ENCODE measurements around the gene KCTD1. TPM values are rescaled to one million over a fixed set of nuclear protein-coding genes. Genes with fewer than 3 reads are reported as not detected.

Gene KCTD1
- total RNA-seq, 2 experiments from 2014 or later, result 3.0 to 3.5 TPM

DNA sequence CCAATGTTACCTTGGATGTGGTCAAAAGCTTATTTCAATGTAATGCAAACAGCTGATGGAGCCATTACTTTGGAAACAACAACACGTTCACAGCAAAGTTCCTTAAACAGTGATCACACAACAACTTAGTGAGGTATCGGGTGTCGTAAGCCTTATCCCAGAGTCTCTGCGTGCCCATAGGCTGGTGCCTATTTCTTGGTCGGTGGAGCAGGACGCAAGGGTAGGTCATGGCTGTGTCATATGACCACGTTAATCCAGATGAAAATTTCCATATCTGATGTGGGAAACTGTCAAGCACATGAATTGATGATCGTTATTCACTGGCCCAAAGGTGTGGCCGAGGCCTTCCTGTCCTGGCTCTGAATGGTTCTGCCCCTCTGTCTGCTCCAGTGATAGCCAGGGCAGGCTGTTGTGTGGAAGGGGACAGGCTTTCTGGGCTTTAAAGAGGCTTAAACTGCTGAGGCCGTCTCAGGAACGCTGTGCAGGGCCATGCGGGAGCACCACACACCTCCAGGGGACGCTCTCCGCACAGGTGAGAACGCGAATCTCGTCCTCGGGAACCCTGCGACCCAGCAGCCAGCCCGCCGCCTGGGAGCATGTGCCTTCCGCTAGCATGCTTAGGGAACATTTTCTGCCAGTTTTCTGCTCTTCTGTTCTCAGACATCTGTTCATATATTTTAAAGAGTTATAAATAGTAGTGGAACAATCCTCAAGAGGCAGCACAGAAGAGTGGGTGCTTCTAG lies 90.6 kb downstream of the KCTD1 start:
- Mint-ChIP-seq H3K27ac (no peak overlapping the region), H3K36me3 (ENCODE audit: low read depth) (no peaks in the 10 kb centered on the region)
- CTCF ChIA-PET, result no interaction called here

GRCh38 chr18:26457195-26457594 lies 91.2 kb downstream of the KCTD1 start:
- Mint-ChIP-seq H3K4me1 (ENCODE audit: low read depth) (peaks cover 9% of the 10 kb centered on the region), H3K36me3 (ENCODE audit: low read depth) (no peaks in the 10 kb centered on the region), H3K4me3 (no peak overlapping the region), H3K9me3 (ENCODE audit: insufficient read depth) (no peaks in the 10 kb centered on the region), H3K27me3 (ENCODE audit: low read depth) (no peaks in the 10 kb centered on the region), H3K27ac (no peak overlapping the region)
- no peak for DNase-seq
- POLR2A ChIA-PET, result no interaction called here
- ATAC-seq, result no peak
- CTCF ChIA-PET, result no interaction called here

More for the DNA sequence above, 90.6 kb downstream of the KCTD1 start:
- Mint-ChIP-seq H3K9me3 (ENCODE audit: insufficient read depth) (no peaks in the 10 kb centered on the region), H3K4me1 (ENCODE audit: low read depth) (peaks cover 9% of the 10 kb centered on the region), H3K27me3 (ENCODE audit: low read depth) (no peaks in the 10 kb centered on the region), H3K4me3 (no peak overlapping the region)
- POLR2A ChIA-PET, result no interaction called here
- no peak for DNase-seq
- ATAC-seq, result no peak

DNA sequence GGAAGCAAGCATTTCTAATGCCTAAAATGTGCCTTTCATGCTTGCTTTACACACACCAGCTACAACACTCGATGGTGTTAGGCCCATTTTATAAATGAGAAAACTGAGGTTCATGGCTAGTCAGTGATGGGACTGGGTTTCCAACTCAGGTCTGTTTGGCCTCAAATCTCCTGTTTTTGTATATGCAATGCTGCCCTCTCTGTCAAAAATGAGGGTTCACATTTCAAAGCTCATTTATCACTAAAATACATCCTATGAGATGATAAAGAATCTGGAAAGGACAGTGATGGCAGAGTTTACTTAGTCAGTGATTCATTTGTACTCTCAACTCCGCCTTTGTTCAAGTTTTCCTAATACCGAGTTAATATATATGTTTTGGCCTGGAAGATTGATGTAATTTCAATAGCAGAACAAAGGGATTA lies 92.3 kb downstream of the KCTD1 start:
- DNase-seq, result no peak
- no peaks in the 10 kb centered on the region for H3K9me3 Mint-ChIP-seq (ENCODE audit: insufficient read depth)
- peaks cover 9% of the 10 kb centered on the region for H3K4me1 Mint-ChIP-seq (ENCODE audit: low read depth)
- H3K27ac Mint-ChIP-seq, result no peak overlapping the region
- H3K36me3 Mint-ChIP-seq (ENCODE audit: low read depth), result no peaks in the 10 kb centered on the region
- ATAC-seq, result no peak
- H3K4me3 Mint-ChIP-seq, result no peak overlapping the region
- CTCF ChIA-PET, result no interaction called here
- POLR2A ChIA-PET, result no interaction called here
- H3K27me3 Mint-ChIP-seq (ENCODE audit: low read depth), result no peaks in the 10 kb centered on the region

DNA sequence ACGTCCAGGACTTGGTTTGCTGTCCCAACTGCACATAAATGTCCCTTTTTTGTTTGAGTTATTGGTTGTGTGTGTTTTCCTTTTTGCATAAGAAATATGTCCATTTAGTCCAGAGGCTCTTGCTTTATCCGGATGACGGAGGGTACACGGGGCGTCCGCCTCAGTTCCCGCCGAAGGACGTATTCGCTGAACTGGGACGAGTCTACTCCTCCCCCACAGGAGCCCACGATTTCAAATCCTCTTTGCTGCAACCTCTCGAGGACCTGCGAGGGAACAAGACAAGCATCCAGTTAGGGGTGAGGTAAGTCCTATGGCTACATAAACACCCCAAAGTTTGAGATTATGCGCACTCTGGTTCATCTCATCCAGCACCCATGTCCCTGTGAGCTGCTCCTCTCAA lies 92.7 kb downstream of the KCTD1 start:
- ChIA-PET CTCF (no interaction called here), POLR2A (no interaction called here)
- ATAC-seq (no peak), DNase-seq (no peak)
- H3K27ac Mint-ChIP-seq, result no peak overlapping the region
- no peaks in the 10 kb centered on the region for H3K9me3 Mint-ChIP-seq (ENCODE audit: insufficient read depth)
- no peak overlapping the region for H3K4me3 Mint-ChIP-seq
- H3K27me3 Mint-ChIP-seq (ENCODE audit: low read depth), result no peaks in the 10 kb centered on the region
- H3K4me1 Mint-ChIP-seq (ENCODE audit: low read depth), result peaks cover 9% of the 10 kb centered on the region
- H3K36me3 Mint-ChIP-seq (ENCODE audit: low read depth), result no peaks in the 10 kb centered on the region

- POLR2A ChIA-PET, result no interaction called here
- H3K27ac Mint-ChIP-seq, result no peak overlapping the region
- no peaks in the 10 kb centered on the region for H3K36me3 Mint-ChIP-seq (ENCODE audit: low read depth)
- DNase-seq (no peak), ATAC-seq (no peak)
- CTCF ChIA-PET, result no interaction called here
- peaks cover 7% of the 10 kb centered on the region for H3K4me1 Mint-ChIP-seq (ENCODE audit: low read depth)
- no peaks in the 10 kb centered on the region for H3K27me3 Mint-ChIP-seq (ENCODE audit: low read depth)
- no peaks in the 10 kb centered on the region for H3K9me3 Mint-ChIP-seq (ENCODE audit: insufficient read depth)
- no peak overlapping the region for H3K4me3 Mint-ChIP-seq
Observed at GRCh38 chr18:26454616-26455015, 93.7 kb downstream of the KCTD1 start.

DNA sequence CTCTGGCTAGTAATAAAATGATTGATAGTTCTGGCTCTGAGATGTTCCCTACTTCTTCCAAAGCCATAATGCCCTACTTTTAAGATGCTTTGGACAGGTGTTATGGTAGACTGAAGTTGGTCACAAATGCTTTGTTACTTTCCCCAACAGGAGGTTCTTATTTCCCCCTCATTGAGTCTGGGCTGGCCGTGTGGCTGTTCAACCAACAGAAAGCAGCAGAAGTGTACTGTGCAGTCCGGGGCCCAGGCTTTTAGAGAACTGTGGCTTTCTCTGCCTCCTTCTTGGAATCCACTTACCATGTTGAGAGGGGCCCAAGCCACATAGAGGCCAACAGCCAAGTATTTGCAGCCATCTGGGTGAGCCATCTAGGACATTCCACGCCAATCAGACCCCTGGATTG lies 94.2 kb downstream of the KCTD1 start:
- no peaks in the 10 kb centered on the region for H3K36me3 Mint-ChIP-seq (ENCODE audit: low read depth)
- peaks cover 7% of the 10 kb centered on the region for H3K4me1 Mint-ChIP-seq (ENCODE audit: low read depth)
- no peak for ATAC-seq
- DNase-seq, result no peak
- H3K4me3 Mint-ChIP-seq, result no peak overlapping the region
- CTCF ChIA-PET, result no interaction called here
- H3K9me3 Mint-ChIP-seq (ENCODE audit: insufficient read depth), result no peaks in the 10 kb centered on the region
- POLR2A ChIA-PET, result no interaction called here
- H3K27ac Mint-ChIP-seq, result no peak overlapping the region
- no peaks in the 10 kb centered on the region for H3K27me3 Mint-ChIP-seq (ENCODE audit: low read depth)

- Mint-ChIP-seq H3K27me3 (ENCODE audit: low read depth) (no peaks in the 10 kb centered on the region), H3K27ac (no peak overlapping the region), H3K4me1 (ENCODE audit: low read depth) (peaks cover 1% of the 10 kb centered on the region), H3K4me3 (no peak overlapping the region), H3K9me3 (ENCODE audit: insufficient read depth) (no peaks in the 10 kb centered on the region), H3K36me3 (ENCODE audit: low read depth) (no peaks in the 10 kb centered on the region)
- ChIA-PET POLR2A (no interaction called here), CTCF (no interaction called here)
- ATAC-seq, result no peak
- no peak for DNase-seq
Observed at GRCh38 chr18:26453386-26453901, 94.9 kb downstream of the KCTD1 start.

GRCh38 chr18:26450989-26451682 lies 97.2 kb downstream of the KCTD1 start:
- ChIA-PET POLR2A (no interaction called here), CTCF (no interaction called here)
- Mint-ChIP-seq H3K4me3 (no peak overlapping the region), H3K9me3 (ENCODE audit: insufficient read depth) (no peaks in the 10 kb centered on the region), H3K27me3 (ENCODE audit: low read depth) (no peaks in the 10 kb centered on the region), H3K36me3 (ENCODE audit: low read depth) (no peaks in the 10 kb centered on the region), H3K4me1 (ENCODE audit: low read depth) (no peaks in the 10 kb centered on the region), H3K27ac (no peak overlapping the region)
- no peak for DNase-seq
- no peak for ATAC-seq

GRCh38 chr18:26448714-26449159 lies 99.6 kb downstream of the KCTD1 start:
- H3K9me3 Mint-ChIP-seq (ENCODE audit: insufficient read depth), result no peaks in the 10 kb centered on the region
- no peaks in the 10 kb centered on the region for H3K36me3 Mint-ChIP-seq (ENCODE audit: low read depth)
- CTCF ChIA-PET, result no interaction called here
- ATAC-seq (no peak), DNase-seq (no peak)
- H3K4me1 Mint-ChIP-seq (ENCODE audit: low read depth), result no peaks in the 10 kb centered on the region
- H3K27ac Mint-ChIP-seq, result no peak overlapping the region
- POLR2A ChIA-PET, result no interaction called here
- no peak overlapping the region for H3K4me3 Mint-ChIP-seq
- H3K27me3 Mint-ChIP-seq (ENCODE audit: low read depth), result peaks cover 6% of the 10 kb centered on the region

DNA sequence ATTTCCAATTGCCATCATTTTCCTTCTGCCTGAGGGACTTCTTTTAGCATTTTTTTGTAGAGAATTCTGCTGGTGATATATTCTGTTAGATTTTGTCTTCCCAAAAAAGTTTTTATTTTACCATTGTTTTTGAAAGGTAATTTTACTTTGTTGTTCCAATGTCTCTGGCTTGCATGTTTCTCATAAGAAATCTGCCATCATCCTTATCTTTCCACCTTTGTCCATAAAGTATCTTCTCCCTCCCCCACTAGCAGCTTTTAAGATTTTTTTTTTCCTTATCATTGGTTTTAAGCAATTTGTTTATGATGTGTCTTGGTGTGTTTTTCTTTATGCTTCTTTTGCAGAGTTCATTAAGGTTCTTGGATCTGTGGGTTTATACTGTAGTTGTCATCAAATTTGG lies 104.5 kb downstream of the KCTD1 start:
- Mint-ChIP-seq H3K36me3 (ENCODE audit: low read depth) (no peaks in the 10 kb centered on the region), H3K9me3 (ENCODE audit: insufficient read depth) (no peaks in the 10 kb centered on the region), H3K4me1 (ENCODE audit: low read depth) (no peaks in the 10 kb centered on the region), H3K27me3 (ENCODE audit: low read depth) (peaks cover 12% of the 10 kb centered on the region), H3K4me3 (no peak overlapping the region), H3K27ac (no peak overlapping the region)
- POLR2A ChIA-PET, result no interaction called here
- DNase-seq (no peak), ATAC-seq (no peak)
- CTCF ChIA-PET, result no interaction called here

DNA sequence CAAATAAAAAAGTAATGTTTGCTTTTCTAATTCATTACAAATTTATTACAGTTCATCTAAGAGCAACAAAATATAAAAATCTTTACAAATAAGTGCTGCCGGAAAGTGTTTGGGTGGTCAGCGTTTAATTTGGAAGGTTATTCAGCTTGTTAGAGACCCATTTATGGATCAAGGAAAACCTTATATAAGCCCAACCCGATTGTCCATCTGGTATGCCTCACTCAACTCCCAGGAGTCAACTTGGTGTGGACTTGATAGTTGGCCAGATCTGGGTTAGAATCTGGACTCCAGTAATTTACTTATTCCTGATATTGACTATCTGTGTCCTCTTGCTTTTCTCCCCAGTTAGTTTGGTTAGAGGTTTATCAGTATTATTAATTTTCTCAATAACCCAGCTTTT lies 106.2 kb downstream of the KCTD1 start:
- ATAC-seq (no peak), DNase-seq (no peak)
- H3K4me1 Mint-ChIP-seq (ENCODE audit: low read depth), result no peaks in the 10 kb centered on the region
- ChIA-PET POLR2A (no interaction called here), CTCF (no interaction called here)
- no peak overlapping the region for H3K4me3 Mint-ChIP-seq
- H3K36me3 Mint-ChIP-seq (ENCODE audit: low read depth), result no peaks in the 10 kb centered on the region
- H3K27ac Mint-ChIP-seq, result no peak overlapping the region
- H3K9me3 Mint-ChIP-seq (ENCODE audit: insufficient read depth), result no peaks in the 10 kb centered on the region
- H3K27me3 Mint-ChIP-seq (ENCODE audit: low read depth), result peaks cover 12% of the 10 kb centered on the region

DNA sequence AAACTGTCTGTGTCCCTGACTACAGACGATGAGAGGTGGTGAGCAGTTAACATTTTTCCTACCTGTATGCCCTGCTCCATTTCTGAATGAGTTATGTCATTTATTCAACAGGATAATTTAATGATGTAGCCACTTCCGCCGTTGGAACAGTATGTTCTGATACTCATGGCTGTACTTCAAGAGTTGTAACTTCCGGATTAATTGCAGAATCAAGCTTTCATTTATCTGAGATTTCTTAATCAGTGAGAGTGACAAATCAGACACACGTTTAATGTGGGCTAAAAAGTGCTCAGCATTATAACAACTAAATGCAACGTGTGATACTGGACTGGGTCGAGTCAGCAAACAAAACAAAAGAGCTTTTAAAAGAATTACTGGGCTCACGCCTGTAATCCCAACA lies 107.7 kb downstream of the KCTD1 start:
- Mint-ChIP-seq H3K9me3 (ENCODE audit: insufficient read depth) (no peaks in the 10 kb centered on the region), H3K36me3 (ENCODE audit: low read depth) (no peaks in the 10 kb centered on the region), H3K4me3 (no peak overlapping the region), H3K4me1 (ENCODE audit: low read depth) (no peaks in the 10 kb centered on the region), H3K27me3 (ENCODE audit: low read depth) (peaks cover 12% of the 10 kb centered on the region), H3K27ac (no peak overlapping the region)
- ATAC-seq, result no peak
- POLR2A ChIA-PET, result no interaction called here
- CTCF ChIA-PET, result no interaction called here
- no peak for DNase-seq

Data from activated CD8-positive, alpha-beta T cell treated with anti-CD3 and anti-CD28 coated beads, Interleukin-2, amount 10 ng/mL, durations not matched to agents 7 days and 5 days (primary cell).